ENCODE data around the gene PLA2G2A. TPM values are rescaled to one million over a fixed set of nuclear protein-coding genes. Genes with fewer than 3 reads are reported as not detected.

PLA2G2A gene
- total RNA-seq, 1 experiment from 2014 or later: 7.1 TPM

DNA sequence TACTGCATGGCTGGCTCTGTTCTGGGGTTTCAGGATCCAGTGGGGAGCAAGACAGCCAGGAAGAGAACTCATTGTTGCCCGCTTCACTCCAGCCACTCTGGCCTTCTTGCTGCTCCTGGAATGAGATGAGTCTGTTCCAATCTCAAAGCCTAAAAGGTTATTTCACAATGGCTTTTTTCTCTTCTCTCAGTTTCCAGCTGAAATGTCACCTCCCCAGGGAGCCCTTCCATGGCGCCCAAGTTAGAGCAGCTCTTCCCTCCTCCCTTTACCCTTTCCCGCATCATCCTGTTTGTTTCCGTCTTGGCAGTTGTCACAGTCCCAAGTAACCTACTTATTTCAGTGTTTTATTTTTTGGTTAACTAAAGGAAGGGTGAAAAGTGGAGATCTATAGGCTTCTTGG is 15.8 kb downstream of the PLA2G2A start:
- no peak overlapping the region for H4K91ac ChIP-seq (ENCODE audit: insufficient read length, low read depth, low read length)
- no peak overlapping the region for H2AFZ ChIP-seq (ENCODE audit: low read length)
- no peak overlapping the region for H3K4ac ChIP-seq (ENCODE audit: low read depth, low read length)
- H2BK20ac ChIP-seq (ENCODE audit: low read depth, low read length, poor library complexity, severe bottlenecking): no peak overlapping the region
- no peaks in the 10 kb centered on the region for H3K79me2 ChIP-seq (ENCODE audit: insufficient read depth, low read length)
- Mint-ChIP-seq H3K27me3 (ENCODE audit: low read depth) (peaks cover 21% of the 10 kb centered on the region), H3K9me3 (peaks cover 3 to 27% of the 10 kb centered on the region in 2 experiments; a peak in 4 of 5 replicates), H3K27ac (no peak overlapping the region; a peak in 2 of 7 replicates), H3K36me3 (ENCODE audit: insufficient read depth in 1 of 3, low read depth in 3 of 3) (peaks cover 0 to 9% (median 4%) of the 10 kb centered on the region in 3 experiments; a peak in 4 of 7 replicates), H3K4me3 (no peak overlapping the region), H3K4me1 (peaks cover 13 to 15% of the 10 kb centered on the region in 2 experiments)
- no peak overlapping the region for H3K9ac ChIP-seq (ENCODE audit: extremely low read depth, insufficient read length, low read length)
- no peak overlapping the region for H4K5ac ChIP-seq (ENCODE audit: insufficient read length, low read depth, low read length)
- H3K23ac ChIP-seq (ENCODE audit: insufficient read length, low read depth, low read length): no peak overlapping the region
- no peak for DNase-seq
- no peak overlapping the region for H2BK5ac ChIP-seq (ENCODE audit: insufficient read length, low read length)
- no peaks in the 10 kb centered on the region for H4K20me1 ChIP-seq (ENCODE audit: control insufficient read depth, insufficient read depth, insufficient read length)
- no peak overlapping the region for H3K56ac ChIP-seq (ENCODE audit: insufficient read length, low read depth, low read length)
- H3K27me3 ChIP-seq (ENCODE audit: insufficient read depth, low read length): no peaks in the 10 kb centered on the region; the same call in 1 of the 2 replicates
- H3K27ac ChIP-seq (ENCODE audit: insufficient read length, low read depth, low read length): no peak overlapping the region
- H2AK5ac ChIP-seq (ENCODE audit: insufficient read length, low read length): no peak overlapping the region
- H2BK12ac ChIP-seq (ENCODE audit: insufficient read length, low read depth, low read length): no peak overlapping the region
- no peak overlapping the region for H3K4me2 ChIP-seq (ENCODE audit: insufficient read depth, insufficient read length, low read length)
- TF ChIP-seq, protein P1, sequence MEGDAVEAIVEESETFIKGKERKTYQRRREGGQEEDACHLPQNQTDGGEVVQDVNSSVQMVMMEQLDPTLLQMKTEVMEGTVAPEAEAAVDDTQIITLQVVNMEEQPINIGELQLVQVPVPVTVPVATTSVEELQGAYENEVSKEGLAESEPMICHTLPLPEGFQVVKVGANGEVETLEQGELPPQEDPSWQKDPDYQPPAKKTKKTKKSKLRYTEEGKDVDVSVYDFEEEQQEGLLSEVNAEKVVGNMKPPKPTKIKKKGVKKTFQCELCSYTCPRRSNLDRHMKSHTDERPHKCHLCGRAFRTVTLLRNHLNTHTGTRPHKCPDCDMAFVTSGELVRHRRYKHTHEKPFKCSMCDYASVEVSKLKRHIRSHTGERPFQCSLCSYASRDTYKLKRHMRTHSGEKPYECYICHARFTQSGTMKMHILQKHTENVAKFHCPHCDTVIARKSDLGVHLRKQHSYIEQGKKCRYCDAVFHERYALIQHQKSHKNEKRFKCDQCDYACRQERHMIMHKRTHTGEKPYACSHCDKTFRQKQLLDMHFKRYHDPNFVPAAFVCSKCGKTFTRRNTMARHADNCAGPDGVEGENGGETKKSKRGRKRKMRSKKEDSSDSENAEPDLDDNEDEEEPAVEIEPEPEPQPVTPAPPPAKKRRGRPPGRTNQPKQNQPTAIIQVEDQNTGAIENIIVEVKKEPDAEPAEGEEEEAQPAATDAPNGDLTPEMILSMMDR (conservative IDR thresholded peaks at IDR 0.05): no peak
- H2BK15ac ChIP-seq (ENCODE audit: low read depth, low read length): no peak overlapping the region
- no peaks in the 10 kb centered on the region for H3K9me3 ChIP-seq (ENCODE audit: control insufficient read depth, low read depth, low read length)
- no peak overlapping the region for H2BK120ac ChIP-seq (ENCODE audit: low read depth, low read length, poor library complexity, severe bottlenecking)
- H4K8ac ChIP-seq (replicated peaks; ENCODE audit: insufficient read length, low read depth, low read length): no peak overlapping the region
- H3K79me1 ChIP-seq (ENCODE audit: insufficient read depth, low read depth, low read length, poor library complexity, severe bottlenecking): no peaks in the 10 kb centered on the region
- H3K18ac ChIP-seq (ENCODE audit: insufficient read length, low read depth, low read length): no peak overlapping the region
- WGBS (ENCODE audit: extremely low coverage, insufficient read length, low lambda C conversion rate): no CpG with 5 or more reads among the region's 4 CpGs
- no peak overlapping the region for H3T11ph ChIP-seq (ENCODE audit: low read length)
- no peak overlapping the region for H3K14ac ChIP-seq (ENCODE audit: insufficient read depth, low read length)
- H3K23me2 ChIP-seq (ENCODE audit: insufficient read length, low read depth, low read length, poor library complexity, severe bottlenecking): no peaks in the 10 kb centered on the region
- peaks cover 5% of the 10 kb centered on the region; the same call in 1 of the 2 replicates for H3K4me1 ChIP-seq (ENCODE audit: insufficient read depth, low read length)

Measured in H9 (cell line).